Fibroblast of the conjunctiva (primary cell): ENCODE data around the gene FAM151B.

Experiments used
- DNase-seq: peaks from one replicate; pipeline ENCODE4 v3.0.0-alpha.2; 2010; ENCODE audit warnings: low read depth

Gene FAM151B

DNA sequence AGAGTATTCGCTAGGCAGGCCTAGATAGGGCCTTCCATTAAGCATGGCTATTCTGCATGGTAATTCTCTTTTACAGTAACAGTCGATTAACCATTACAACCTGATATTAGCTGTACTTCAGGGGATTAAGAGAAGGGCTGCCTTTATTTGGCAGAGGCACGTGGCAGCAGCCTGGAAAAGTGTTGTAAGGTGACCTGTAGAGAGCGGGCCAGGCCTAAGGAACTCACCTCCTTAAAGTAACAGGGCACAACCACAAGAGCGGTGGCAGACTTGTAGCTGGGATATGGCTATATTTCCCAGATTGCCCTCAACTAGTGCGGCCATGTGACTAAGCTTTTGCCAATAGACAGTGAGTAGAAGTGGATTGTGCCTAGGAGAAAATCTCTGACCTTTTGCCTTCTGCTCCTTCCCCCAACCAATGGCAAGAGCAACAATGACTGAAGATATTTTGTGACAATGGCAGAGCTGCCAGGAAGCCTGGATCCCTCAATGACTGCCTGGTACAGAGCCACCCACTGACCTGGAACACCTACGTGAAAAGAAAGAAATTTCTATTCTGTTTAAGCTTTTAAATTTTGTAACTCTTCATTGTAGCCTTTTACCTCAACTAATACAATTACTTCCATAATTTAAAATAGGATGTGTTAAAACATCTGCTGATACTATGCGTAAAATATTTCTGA, 101.1 kb downstream of the FAM151B start:
- no peak for DNase-seq

DNA sequence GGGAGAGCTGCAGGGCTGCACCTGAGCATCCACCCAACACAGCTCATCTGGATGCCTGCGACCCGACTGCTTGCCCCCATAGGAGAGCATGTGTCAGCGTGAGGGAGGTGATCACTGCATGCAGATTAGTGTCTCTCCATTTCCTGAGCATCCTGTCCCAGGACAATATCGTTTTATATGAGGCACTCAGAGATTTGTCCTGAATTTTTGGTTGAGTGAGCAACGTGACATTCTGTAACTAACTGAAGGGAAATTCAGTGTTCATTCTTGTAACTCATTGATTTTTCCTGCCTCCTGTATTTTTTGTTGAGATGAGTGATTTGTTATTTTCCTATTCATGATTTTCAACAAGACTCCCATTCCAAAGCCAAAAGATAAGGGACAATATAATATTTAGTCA, 102.9 kb downstream of the FAM151B start:
- DNase-seq, result no peak

DNA sequence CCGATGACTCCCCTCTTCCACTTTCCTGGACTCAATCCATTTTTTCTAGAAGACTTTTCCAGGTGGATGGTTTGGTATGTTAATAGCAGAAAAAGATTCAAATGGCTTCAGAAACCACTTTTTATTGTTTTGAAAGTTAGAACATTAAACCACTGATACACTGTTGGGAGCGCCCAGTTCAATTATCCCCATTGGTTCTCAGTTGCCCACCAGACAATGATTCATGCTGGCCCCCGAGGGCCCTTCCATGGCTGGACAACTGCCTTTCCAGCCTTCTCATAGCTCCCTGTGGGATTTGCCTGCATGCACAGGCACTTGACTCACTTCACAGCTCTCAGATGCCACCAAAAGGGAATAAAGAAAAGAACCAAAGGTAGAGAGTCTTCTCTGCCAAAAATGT, 103.5 kb downstream of the FAM151B start:
- no peak for DNase-seq

- no peak for DNase-seq
Measured at GRCh38 chr5:80592105-80592504, 104.2 kb downstream of the FAM151B start.
